HepG2 (cell line): ENCODE data around the gene KRT38. TPM values are rescaled to one million over a fixed set of nuclear protein-coding genes. Genes with fewer than 3 reads are reported as not detected.

Experiments
- ATAC-seq: fragments of 200-7000 bp; cut with Tn5 transposase; 3 replicates; pipeline ENCODE4 v1.9.1; 2020; ENCODE audit warnings: mild to moderate bottlenecking, moderate library complexity
- BruUV-seq: library from RNA; stranded (reverse); fragments of 400-500 nt; replicated peaks from 2 replicates; lab custom pipeline; 2021; lab: Mats Ljungman, UMichigan
- CTCF ChIA-PET: fragments of 300-600 bp; formaldehyde crosslinking; extraction: SDS; loops from one replicate; lab custom pipeline; 2021; ENCODE audit warnings: low total read pairs, inconsistent platforms, low intra/inter-chr PET ratio; lab: Yijun Ruan, JAX
- POLR2A ChIA-PET: fragments of 350-600 bp; sonication (Branson Sonifier 250); formaldehyde crosslinking; loops from one replicate; lab custom pipeline; 2020; ENCODE audit warnings: antibody characterized with exemption, inconsistent platforms; lab: Yijun Ruan, JAX
- DNase-seq: peaks from one replicate; pipeline ENCODE4 v3.0.0-alpha.2; 2015; ENCODE audit warnings: low spot score
- FAIRE-seq: peaks from 3 replicates; lab custom pipeline; 2011; peaks lifted over from hg19 to GRCh38; lab: Jason Lieb, UNC
- H2AFZ ChIP-seq: one replicate; pipeline ENCODE4 v1.6.1; 2011; ENCODE audit warnings: low read length, inconsistent platforms
- H3K27ac ChIP-seq: fragments of 300-600 bp; 3 replicates; pipeline ENCODE4 v1.8.0; 2011; ENCODE audit warnings: mixed run types, mild to moderate bottlenecking, mixed read lengths, low read length, inconsistent platforms; ENCODE audit not compliant: insufficient read depth; ENCODE audit errors: extremely low read length
- H3K27me3 ChIP-seq, 2 experiments: fragments of 200-600 bp in 1 of 2; 2 replicates in 1 of 2; 3 replicates in 1 of 2; pipeline versions ENCODE4 v1.6.0 to v1.8.0; 2011; ENCODE audit warnings: low read length in 2 of 2, mild to moderate bottlenecking in 2 of 2, moderate library complexity in 2 of 2, inconsistent platforms in 1 of 2; ENCODE audit not compliant: insufficient read depth in 2 of 2, control insufficient read depth in 1 of 2
- H3K36me3 ChIP-seq, 2 experiments: fragments of 200-600 bp in 1 of 2; replicated peaks in 1 of 2; 2 replicates in 1 of 2; 3 replicates in 1 of 2; pipeline versions ENCODE4 v1.5.1 to v1.8.0; 2011; ENCODE audit warnings: low read length in 2 of 2, inconsistent platforms in 1 of 2; ENCODE audit not compliant: insufficient read depth in 2 of 2, control insufficient read depth in 1 of 2
- H3K4me1 ChIP-seq: 2 replicates; pipeline ENCODE4 v1.5.1; 2012; ENCODE audit warnings: low read length, inconsistent platforms; ENCODE audit not compliant: insufficient read depth
- H3K4me2 ChIP-seq: 2 replicates; pipeline ENCODE4 v1.6.0; 2011; ENCODE audit warnings: low read depth, low read length, inconsistent platforms
- H3K4me3 ChIP-seq, 3 experiments: fragments of 200-600 bp in 1 of 3; sonication (generic), shearing (Covaris generic) in 1 of 3; replicated peaks in 1 of 3; 2 replicates each; pipeline ENCODE4 v1.5.1; 2011 to 2016; ENCODE audit warnings: low read length in 3 of 3, inconsistent platforms in 2 of 3, low read depth in 2 of 3, mild to moderate bottlenecking in 2 of 3, control low read depth in 1 of 3, mixed read lengths in 1 of 3; ENCODE audit not compliant: insufficient read depth in 1 of 3
- H3K79me2 ChIP-seq: one replicate; pipeline ENCODE4 v1.6.1; 2011; ENCODE audit warnings: low read length, inconsistent platforms; ENCODE audit not compliant: insufficient read depth
- H3K9ac ChIP-seq: 2 replicates; pipeline ENCODE4 v1.6.0; 2011; ENCODE audit warnings: mild to moderate bottlenecking, low read depth, low read length, inconsistent platforms; ENCODE audit not compliant: insufficient read depth
- H3K9me3 ChIP-seq: 2 replicates; pipeline ENCODE4 v1.5.1; 2012; ENCODE audit warnings: mild to moderate bottlenecking, low read length
- H4K20me1 ChIP-seq: 2 replicates; pipeline ENCODE4 v1.6.0; 2011; ENCODE audit warnings: inconsistent platforms, mild to moderate bottlenecking, low read length, moderate library complexity; ENCODE audit not compliant: insufficient read depth
- FOSL2 ChIP-seq: sonication (generic); formaldehyde crosslinking; IDR thresholded peaks from 2 replicates; pipeline ENCODE4 v1.4.0; 2020; ENCODE audit warnings: missing genetic modification reagents
- NR2F6 ChIP-seq, 2 experiments: IDR thresholded peaks; 2 replicates each; pipeline ENCODE4 v1.6.1; 2016; ENCODE audit warnings: antibody characterized with exemption in 1 of 2, mild to moderate bottlenecking in 1 of 2
- ZC3H4 ChIP-seq: sonication (generic); formaldehyde crosslinking; IDR thresholded peaks from 2 replicates; pipeline ENCODE4 v1.4.0; 2020; ENCODE audit warnings: missing genetic modification reagents, borderline replicate concordance
- ZKSCAN1 ChIP-seq: fragments of 150-350 bp; IDR thresholded peaks from 2 replicates; pipeline ENCODE4 v1.6.1; 2014; ENCODE audit warnings: low read length
- ZNF567 ChIP-seq: sonication (generic); formaldehyde crosslinking; IDR thresholded peaks from 2 replicates; pipeline ENCODE4 v1.8.1; 2023; ENCODE audit warnings: mild to moderate bottlenecking, missing genetic modification reagents, borderline replicate concordance
- ZNF629 ChIP-seq: sonication (generic); formaldehyde crosslinking; conservative IDR thresholded peaks from 2 replicates; pipeline ENCODE4 v1.5.0; 2020; ENCODE audit warnings: missing genetic modification reagents
- WGBS: methylation state at CpG from one replicate; pipeline ENCODE4 v1.1.6; 2017; ENCODE audit warnings: low lambda C conversion rate; 5-methylcytosine and 5-hydroxymethylcytosine counted together
- in situ Hi-C: cut with HindIII; loops from 2 replicates; pipeline ENCODE4 v1.10.0; 2017; ENCODE audit warnings: low pct_unique_long_range_greater_than_20kb; ENCODE audit not compliant: extremely low pct_ligation_motif_present
- intact Hi-C: fragments of 100-400 bp; cut with micrococcal nuclease; formaldehyde crosslinking; loops from one replicate; pipeline ENCODE4 v1.10.0; 2022; ENCODE audit not compliant: unreplicated experiment
- polyA plus RNA-seq, 8 experiments: library from polyadenylated mRNA; depleted of rRNA in 3 of 8; stranded (reverse) in 7 of 8; unstranded in 1 of 8; fragments of >200 nt; fragmentation: Illumina TruSeq in 4 of 8; extraction: Trizol in 4 of 8; gene quantifications; 2 replicates each; pipeline versions ENCODE4 v1.2.1 to v1.2.3, GENCODE V29; 2011 to 2016; ENCODE audit warnings: low read depth in 4 of 8, missing spikeins in 1 of 8, mixed read lengths in 1 of 8; ENCODE audit not compliant: insufficient read depth in 1 of 8
- total RNA-seq, 5 experiments: library from RNA; depleted of rRNA; stranded (reverse); fragments of >200 nt; fragmentation: Illumina TruSeq; extraction: Trizol; gene quantifications; 2 replicates each; pipeline ENCODE4 v1.2.3, GENCODE V29; 2016; ENCODE audit warnings: low read depth in 1 of 5

The KRT38 gene
- total and polyA plus RNA-seq, 2 of the 13 experiments (the other 11 are each of a cell fraction or from before 2014, with no cell fraction given) = not detected

- intact Hi-C loops (no loop called here), in situ Hi-C loops (no loop called here)
- WGBS = 73% methylated on average over 7 of the region's 7 CpGs
- Histone ChIP-seq H4K20me1 (no peaks in the 10 kb centered on the region), H3K4me2 (no peak overlapping the region), H3K79me2 (no peaks in the 10 kb centered on the region), H3K36me3 (no peaks in the 10 kb centered on the region), H3K9me3 (no peaks in the 10 kb centered on the region), H2AFZ (no peak overlapping the region), H3K4me1 (peaks cover 22% of the 10 kb centered on the region; the same call in 1 of the 2 replicates), H3K4me3 (no peak overlapping the region), H3K9ac (no peak overlapping the region), H3K27ac (no peak overlapping the region), H3K27me3 (no peaks in the 10 kb centered on the region)
- BruUV-seq = no TSS peak
- DNase-seq (no peak), FAIRE-seq (no peak), ATAC-seq (no peak)
- CTCF ChIA-PET = no interaction called here
- POLR2A ChIA-PET = no interaction called here
- TF ChIP-seq ZC3H4 (CRISPR knock-in tag) = no peak
- no peak for TF ChIP-seq ZNF629 (CRISPR knock-in tag)
Measured at GRCh38 chr17:41429667-41430066, 11.1 kb downstream of the KRT38 start.

GRCh38 chr17:41428591-41429291 is 12.0 kb downstream of the KRT38 start:
- in situ Hi-C loops = no loop called here
- TF ChIP-seq FOSL2 (CRISPR knock-in tag) (peak; percentile 90), ZKSCAN1 (no peak), NR2F6 (IDR thresholded peaks at IDR 0.05) (peak; percentile 39; the same call in 1 of the 2 replicates), NR2F6 (CRISPR knock-in tag; IDR thresholded peaks at IDR 0.05) (0 out of 2 replicates have a peak, but pooled peaks have one; percentile 9), ZNF567 (CRISPR knock-in tag) (no peak)
- 28% methylated on average over 4 of the region's 4 CpGs for WGBS
- no TSS peak for BruUV-seq
- peaks cover 24% of the 10 kb centered on the region; the same call in 1 of the 2 replicates for H3K4me1 ChIP-seq
- no peak overlapping the region for H2AFZ ChIP-seq
- H3K27me3 ChIP-seq = no peaks in the 10 kb centered on the region
- DNase-seq (peak; percentile 35), FAIRE-seq (no peak), ATAC-seq (no peak)
- no peak overlapping the region for H3K4me3 ChIP-seq
- CTCF ChIA-PET = no interaction called here
- H3K9me3 ChIP-seq = no peaks in the 10 kb centered on the region
- no peak overlapping the region for H3K4me2 ChIP-seq
- intact Hi-C loops = no loop called here
- H3K27ac ChIP-seq = no peak overlapping the region
- no peaks in the 10 kb centered on the region for H4K20me1 ChIP-seq
- POLR2A ChIA-PET = no interaction called here
- no peaks in the 10 kb centered on the region for H3K79me2 ChIP-seq
- H3K9ac ChIP-seq = no peak overlapping the region
- no peaks in the 10 kb centered on the region for H3K36me3 ChIP-seq
